OCI-LY7 (cell line): ENCODE measurements around the gene KANSL1L. TPM values are rescaled to one million over a fixed set of nuclear protein-coding genes. Genes with fewer than 3 reads are reported as not detected.
A peak's percentile ranks its signal among the peaks of the same experiment; 100 is the strongest.

Experiments
- BruUV-seq: library from RNA; stranded (reverse); fragments of 400-500 nt; replicated peaks from 2 replicates; lab custom pipeline; 2021; lab: Mats Ljungman, UMichigan
- CTCF ChIA-PET: fragments of 300-600 bp; sonication (Branson Sonifier 250); formaldehyde crosslinking; loops from one replicate; lab custom pipeline; 2022; ENCODE audit warnings: antibody characterized with exemption; ENCODE audit not compliant: unreplicated experiment; lab: Charles Lee
- POLR2A ChIA-PET: fragments of 300-600 bp; sonication (Branson Sonifier 250); formaldehyde crosslinking; loops from one replicate; lab custom pipeline; 2022; ENCODE audit warnings: antibody characterized with exemption; lab: Charles Lee
- DNase-seq: peaks from one replicate; pipeline ENCODE4 v3.0.0-alpha.2; 2015; ENCODE audit warnings: low spot score
- H2AFZ ChIP-seq: fragments of 200-600 bp; sonication (generic), shearing (Covaris generic); 2 replicates; pipeline ENCODE4 v1.6.1; 2014; ENCODE audit warnings: mild to moderate bottlenecking, antibody characterized with exemption, low read length, moderate library complexity
- H3K27ac ChIP-seq: fragments of 200-600 bp; sonication (generic); 2 replicates; pipeline ENCODE4 v1.5.1; 2014; ENCODE audit warnings: mixed run types, low read depth, mild to moderate bottlenecking, moderate library complexity, low read length, inconsistent platforms; ENCODE audit not compliant: poor library complexity, severe bottlenecking
- H3K36me3 ChIP-seq: fragments of 200-600 bp; sonication (generic); 2 replicates; pipeline ENCODE4 v1.6.1; 2014; ENCODE audit warnings: mild to moderate bottlenecking, antibody characterized with exemption, low read length, moderate library complexity, mixed read lengths; ENCODE audit not compliant: insufficient read depth
- H3K4me1 ChIP-seq: fragments of 200-600 bp; sonication (generic); 2 replicates; pipeline ENCODE4 v1.5.1; 2014; ENCODE audit warnings: mild to moderate bottlenecking, low read length; ENCODE audit not compliant: insufficient read depth, poor library complexity, severe bottlenecking
- H3K4me2 ChIP-seq: fragments of 200-600 bp; sonication (generic); 2 replicates; pipeline ENCODE4 v1.6.1; 2014; ENCODE audit warnings: mild to moderate bottlenecking, low read length
- H3K4me3 ChIP-seq: fragments of 200-600 bp; sonication (generic); 2 replicates; pipeline ENCODE4 v1.5.1; 2014; ENCODE audit warnings: mild to moderate bottlenecking, low read depth, low read length; ENCODE audit not compliant: poor library complexity, severe bottlenecking
- H3K79me2 ChIP-seq: fragments of 200-600 bp; sonication (generic); 2 replicates; pipeline ENCODE4 v1.6.1; 2016; ENCODE audit warnings: low read depth, mild to moderate bottlenecking, low read length, moderate library complexity, mixed read lengths; ENCODE audit not compliant: insufficient read depth
- H3K9me2 ChIP-seq: fragments of 200-600 bp; sonication (generic); 2 replicates; pipeline ENCODE4 v1.6.1; 2016; ENCODE audit warnings: mild to moderate bottlenecking, low read length, mixed read lengths; ENCODE audit not compliant: insufficient read depth
- H3K9me3 ChIP-seq: fragments of 200-600 bp; sonication (generic); 2 replicates; pipeline ENCODE4 v1.6.1; 2014; ENCODE audit warnings: mild to moderate bottlenecking, mixed run types, low read length, mixed read lengths
- H4K20me1 ChIP-seq: fragments of 200-600 bp; sonication (generic); 2 replicates; pipeline ENCODE4 v1.6.1; 2014; ENCODE audit warnings: mild to moderate bottlenecking, antibody characterized with exemption, low read length, moderate library complexity, mixed read lengths; ENCODE audit not compliant: insufficient read depth
- CTCF ChIP-seq: fragments of 200-600 bp; sonication (generic); conservative IDR thresholded peaks from 2 replicates; pipeline ENCODE4 v1.5.1; 2014; ENCODE audit warnings: mild to moderate bottlenecking, antibody characterized with exemption, low read length, moderate library complexity, mixed read lengths
- EZH2phosphoT487 ChIP-seq: fragments of 200-600 bp; sonication (generic); IDR thresholded peaks from 2 replicates; pipeline ENCODE4 v1.6.1; 2018; ENCODE audit warnings: low read depth, borderline replicate concordance, mild to moderate bottlenecking, mixed run types, antibody characterized with exemption, low read length, moderate library complexity, mixed read lengths
- intact Hi-C: fragments of 100-400 bp; cut with micrococcal nuclease; formaldehyde crosslinking; loops from one replicate; pipeline ENCODE4 v1.10.0; 2022; ENCODE audit not compliant: unreplicated experiment
- total RNA-seq, 2 experiments: library from RNA; depleted of rRNA in 1 of 2; stranded (reverse); fragments of >200 nt in 1 of 2; shearing (Covaris generic) in 1 of 2; gene quantifications; 2 replicates each; pipeline ENCODE4 v1.2.3, GENCODE V29; 2014 to 2022

KANSL1L gene
- total RNA-seq, 2 experiments from 2014 or later: 22.0 to 22.9 TPM

- ChIA-PET POLR2A (no interaction called here), CTCF (no interaction called here)
- no peak overlapping the region for H2AFZ ChIP-seq
- H3K9me2 ChIP-seq: no peaks in the 10 kb centered on the region
- TF ChIP-seq CTCF: no peak
- TF ChIP-seq EZH2phosphoT487: no peak
- H3K79me2 ChIP-seq: no peaks in the 10 kb centered on the region
- no peaks in the 10 kb centered on the region for H3K9me3 ChIP-seq
- no peak overlapping the region for H3K4me2 ChIP-seq
- intact Hi-C loops: loop anchor here (5.0 kb wide), 1 partner anchor 95 kb away; no protein-coding TSS in a partner anchor
- no peaks in the 10 kb centered on the region for H4K20me1 ChIP-seq
- no peaks in the 10 kb centered on the region for H3K4me1 ChIP-seq
- H3K27ac ChIP-seq: no peak overlapping the region
- no TSS peak for BruUV-seq
- no peak for DNase-seq
- no peak overlapping the region for H3K4me3 ChIP-seq
- H3K36me3 ChIP-seq: no peaks in the 10 kb centered on the region
These were observed 98.7 kb downstream of the KANSL1L start for GRCh38 chr2:210072493-210072892.

- intact Hi-C loops: no loop called here
- BruUV-seq: no TSS peak
- Histone ChIP-seq H2AFZ (no peak overlapping the region), H3K4me1 (no peaks in the 10 kb centered on the region), H3K36me3 (no peaks in the 10 kb centered on the region), H3K9me3 (no peaks in the 10 kb centered on the region), H3K27ac (no peak overlapping the region), H3K79me2 (no peaks in the 10 kb centered on the region), H3K4me2 (no peak overlapping the region), H4K20me1 (no peaks in the 10 kb centered on the region), H3K9me2 (no peaks in the 10 kb centered on the region), H3K4me3 (no peak overlapping the region)
- TF ChIP-seq CTCF (0 out of 2 replicates have a peak, but pooled peaks have one; percentile 12), EZH2phosphoT487 (no peak)
- POLR2A ChIA-PET: interaction anchor here (1.0 to 2.2 kb wide), 2 partner anchors 13 kb away, joined by 3 to 4 read pairs; no protein-coding TSS in a partner anchor
- no peak for DNase-seq
- CTCF ChIA-PET: no interaction called here
These were observed 107.9 kb downstream of the KANSL1L start for GRCh38 chr2:210063306-210063705.

- intact Hi-C loops: no loop called here
- no peak for TF ChIP-seq CTCF
- TF ChIP-seq EZH2phosphoT487: no peak
- Histone ChIP-seq H3K4me2 (no peak overlapping the region), H3K9me3 (0 out of 2 replicates have a peak, but pooled peaks cover 4% of the 10 kb centered on the region), H3K4me1 (no peaks in the 10 kb centered on the region), H3K36me3 (no peaks in the 10 kb centered on the region), H3K4me3 (no peak overlapping the region), H4K20me1 (no peaks in the 10 kb centered on the region), H3K27ac (no peak overlapping the region), H3K79me2 (no peaks in the 10 kb centered on the region), H3K9me2 (no peaks in the 10 kb centered on the region), H2AFZ (no peak overlapping the region)
- no TSS peak for BruUV-seq
- POLR2A ChIA-PET: interaction anchor here (0.7 kb wide), 1 partner anchor 415 kb away, joined by 4 read pairs; no protein-coding TSS in a partner anchor
- CTCF ChIA-PET: no interaction called here
- no peak for DNase-seq
These were observed 115.4 kb downstream of the KANSL1L start for GRCh38 chr2:210055825-210056224.
